Naive thymus-derived CD4-positive, alpha-beta T cell (primary cell): ENCODE results near the gene CCNE1. TPM values are rescaled to one million over a fixed set of nuclear protein-coding genes. Genes with fewer than 3 reads are reported as not detected.

ENCODE experiments used
- ATAC-seq: fragments of 150-1000 bp; cut with Tn5 transposase; 2 replicates; pipeline ENCODE4 v1.10.0; 2021; ENCODE audit warnings: mild to moderate bottlenecking, moderate library complexity
- CTCF ChIA-PET: fragments of 350-600 bp; sonication (Branson Sonifier 250); formaldehyde crosslinking; loops from one replicate; lab custom pipeline; 2021; ENCODE audit warnings: antibody characterized with exemption; lab: Charles Lee
- POLR2A ChIA-PET: fragments of 350-600 bp; sonication (Branson Sonifier 250); formaldehyde crosslinking; loops from one replicate; lab custom pipeline; 2021; ENCODE audit warnings: antibody characterized with exemption, inconsistent platforms; lab: Charles Lee
- DNase-seq, 9 donors: peaks; one replicate each; pipeline versions ENCODE4 v3.0.0 to v3.0.0-alpha.2; 2020 to 2022; ENCODE audit warnings: mixed read lengths in 1 of 9
- H3K27ac ChIP-seq: one replicate; pipeline ENCODE4 v1.7.0; 2013; ENCODE audit warnings: mild to moderate bottlenecking, low read depth, low read length, moderate library complexity
- H3K27me3 ChIP-seq, 2 donors: one replicate each; pipeline ENCODE4 v1.7.0; 2013; ENCODE audit warnings: low read length in 2 of 2, mild to moderate bottlenecking in 2 of 2, moderate library complexity in 2 of 2; ENCODE audit not compliant: control insufficient read depth in 2 of 2, insufficient read depth in 2 of 2
- H3K36me3 ChIP-seq, 3 experiments: 1 replicate in 2 of 3; 2 replicates in 1 of 3; pipeline ENCODE4 v1.7.0; 2013; ENCODE audit warnings: low read length in 3 of 3, mild to moderate bottlenecking in 3 of 3, moderate library complexity in 1 of 3; ENCODE audit not compliant: insufficient read depth in 3 of 3, control insufficient read depth in 2 of 3
- H3K4me1 ChIP-seq, 2 donors: one replicate each; pipeline ENCODE4 v1.7.0; 2013; ENCODE audit warnings: low read length in 2 of 2, mild to moderate bottlenecking in 2 of 2, moderate library complexity in 1 of 2; ENCODE audit not compliant: control insufficient read depth in 2 of 2, insufficient read depth in 2 of 2
- H3K4me3 ChIP-seq: 2 replicates; pipeline ENCODE4 v1.7.0; 2013; ENCODE audit warnings: mild to moderate bottlenecking, low read length
- H3K9me3 ChIP-seq, 3 experiments: 1 replicate in 2 of 3; 2 replicates in 1 of 3; pipeline ENCODE4 v1.7.0; 2013; ENCODE audit warnings: low read length in 3 of 3; ENCODE audit not compliant: control insufficient read depth in 2 of 3
- H3K27ac Mint-ChIP-seq, 9 donors: one replicate each; pipeline ENCODE4 v1.8.0; 2020 to 2022; ENCODE audit warnings: mixed read lengths in 9 of 9, mild to moderate bottlenecking in 8 of 9, moderate library complexity in 5 of 9, inconsistent platforms in 2 of 9
- H3K27me3 Mint-ChIP-seq, 5 donors: one replicate each; pipeline ENCODE4 v1.8.0; 2021 to 2022; ENCODE audit warnings: mixed read lengths in 5 of 5, mild to moderate bottlenecking in 1 of 5
- H3K36me3 Mint-ChIP-seq, 5 donors: one replicate each; pipeline ENCODE4 v1.8.0; 2020 to 2022; ENCODE audit warnings: mixed read lengths in 5 of 5, mild to moderate bottlenecking in 3 of 5, inconsistent platforms in 1 of 5
- H3K4me1 Mint-ChIP-seq, 7 donors: one replicate each; pipeline ENCODE4 v1.8.0; 2020 to 2022; ENCODE audit warnings: mixed read lengths in 7 of 7, mild to moderate bottlenecking in 3 of 7, inconsistent platforms in 1 of 7
- H3K4me3 Mint-ChIP-seq, 10 donors: one replicate each; pipeline ENCODE4 v1.8.0; 2020 to 2022; ENCODE audit warnings: mild to moderate bottlenecking in 10 of 10, mixed read lengths in 10 of 10, moderate library complexity in 6 of 10, inconsistent platforms in 2 of 10
- H3K9me3 Mint-ChIP-seq, 11 donors: one replicate each; pipeline ENCODE4 v1.8.0; 2020 to 2022; ENCODE audit warnings: mixed read lengths in 11 of 11, mild to moderate bottlenecking in 4 of 11, inconsistent platforms in 1 of 11, moderate library complexity in 1 of 11
- intact Hi-C, 2 donors: fragments of 100-400 bp; cut with micrococcal nuclease; formaldehyde crosslinking; loops; one replicate each; pipeline ENCODE4 v1.15.1; 2023
- polyA plus RNA-seq, 2 donors: library from polyadenylated mRNA; unstranded; fragments of 300-500 nt; fragmentation: Illumina TruSeq; gene quantifications; one replicate each; pipeline ENCODE4 v1.2.3, GENCODE V29; 2021
- total RNA-seq, 6 experiments: library from RNA in 5 of 6; stranded (reverse) in 5 of 6; gene quantifications; 1 replicate in 5 of 6; 2 replicates in 1 of 6; pipeline ENCODE4 v1.2.3 and lab custom pipeline; 2021 to 2026

The CCNE1 gene
- total and polyA plus RNA-seq, 7 experiments from 2014 or later: 1.9 to 36.1 (median 6.1) TPM

GRCh38 chr19:29837996-29838395 is 26.2 kb downstream of the CCNE1 start:
- DNase-seq (no peak), ATAC-seq (no peak)
- Mint-ChIP-seq H3K27ac (peak overlapping the region; percentile 86 to 99 (median 98)), H3K4me1 (peaks cover 25 to 52% (median 46%) of the 10 kb centered on the region in 7 donors), H3K36me3 (peaks cover 0 to 10% (median 0%) of the 10 kb centered on the region in 5 donors), H3K4me3 (peak overlapping the region in 4 of 10 donors; percentile 64 to 86 (median 74)), H3K9me3 (no peaks in the 10 kb centered on the region), H3K27me3 (peaks cover 0 to 1% (median 0%) of the 10 kb centered on the region in 5 donors)
- Histone ChIP-seq H3K27me3 (no peaks in the 10 kb centered on the region), H3K4me3 (no peak overlapping the region), H3K9me3 (no peaks in the 10 kb centered on the region), H3K27ac (peak overlapping the region; percentile 71), H3K36me3 (no peaks in the 10 kb centered on the region), H3K4me1 (peaks cover 10 to 33% of the 10 kb centered on the region in 2 donors)
- CTCF ChIA-PET: interaction anchor here (1.0 to 1.1 kb wide), 2 partner anchors 10 to 20 kb away, joined by 3 read pairs; no protein-coding TSS in a partner anchor
- intact Hi-C loops: loop anchor here (1.0 kb wide), 2 partner anchors 7 to 26 kb away; no protein-coding TSS in a partner anchor
- POLR2A ChIA-PET: interaction anchor here (0.7 to 2.4 kb wide), 6 partner anchors 9 to 232 kb away, joined by 3 to 11 read pairs (median 3); partner anchors contain the start of gene POP4

- Histone ChIP-seq H3K27me3 (no peaks in the 10 kb centered on the region), H3K9me3 (no peaks in the 10 kb centered on the region), H3K36me3 (no peaks in the 10 kb centered on the region), H3K27ac (no peak overlapping the region), H3K4me1 (peaks cover 20 to 38% of the 10 kb centered on the region in 2 donors), H3K4me3 (no peak overlapping the region)
- Mint-ChIP-seq H3K4me1 (peaks cover 16 to 37% (median 30%) of the 10 kb centered on the region in 7 donors), H3K27ac (peak overlapping the region in 6 of 9 donors; percentile 49 to 69 (median 54)), H3K36me3 (peaks cover 0 to 5% (median 0%) of the 10 kb centered on the region in 5 donors), H3K4me3 (no peak overlapping the region), H3K27me3 (peaks cover 0 to 1% (median 0%) of the 10 kb centered on the region in 5 donors), H3K9me3 (no peaks in the 10 kb centered on the region)
- DNase-seq (no peak), ATAC-seq (no peak)
- ChIA-PET CTCF (no interaction called here), POLR2A (interaction anchor here (0.9 to 3.1 kb wide), 2 partner anchors 10 to 125 kb away, joined by 3 to 15 read pairs; partner anchors contain the start of gene C19orf12)
- intact Hi-C loops: no loop called here
These were observed 28.5 kb downstream of the CCNE1 start for GRCh38 chr19:29840066-29840950.

- CTCF ChIA-PET: no interaction called here
- intact Hi-C loops: no loop called here
These were observed 29.4 kb downstream of the CCNE1 start for GRCh38 chr19:29841209-29841558.

DNA sequence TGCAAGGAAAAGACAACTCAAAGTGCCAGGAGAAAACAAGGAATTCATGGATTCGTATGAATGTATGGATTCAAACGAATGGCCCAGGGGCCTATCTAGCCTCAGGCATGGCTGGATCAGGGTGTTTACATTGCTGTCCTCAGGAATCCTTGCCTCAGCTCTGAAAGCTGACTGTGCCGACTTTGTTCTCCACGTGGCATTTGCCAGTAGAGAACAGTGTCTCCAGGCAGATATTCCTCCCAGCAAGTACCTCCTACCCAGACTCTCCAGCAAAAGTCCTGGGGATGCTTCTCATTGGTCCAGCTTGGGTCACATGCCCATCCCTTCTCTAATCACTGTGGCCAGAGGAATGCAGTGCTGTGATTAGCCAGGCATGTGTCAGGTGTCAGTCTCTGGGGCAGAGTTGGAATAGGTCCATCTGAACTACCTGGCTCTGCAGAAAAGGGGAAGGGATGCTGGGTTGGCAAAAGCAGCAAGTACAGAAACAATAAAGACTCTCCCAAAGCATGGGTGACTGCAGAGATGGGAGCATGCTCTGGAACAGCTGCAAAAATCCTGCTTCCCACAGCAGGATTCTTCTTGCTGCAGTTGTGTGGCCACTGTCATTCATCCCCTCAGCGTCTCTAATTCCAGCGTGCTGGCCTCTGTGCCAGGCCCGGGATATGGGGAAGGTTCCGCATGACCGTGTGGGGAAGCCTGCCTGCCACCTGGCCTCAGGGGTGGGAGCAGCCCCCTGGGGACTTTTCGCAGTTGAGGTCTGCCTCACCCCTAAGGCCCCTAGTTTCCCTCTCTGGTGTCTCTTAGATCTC is 30.0 kb downstream of the CCNE1 start:
- Mint-ChIP-seq H3K4me1 (peaks cover 18 to 32% (median 30%) of the 10 kb centered on the region in 7 donors), H3K36me3 (peaks cover 0 to 2% (median 0%) of the 10 kb centered on the region in 5 donors), H3K27me3 (peaks cover 0 to 1% (median 0%) of the 10 kb centered on the region in 5 donors), H3K4me3 (peak overlapping the region in 3 of 10 donors; percentile 20 to 34 (median 22)), H3K27ac (peak overlapping the region in 3 of 9 donors; percentile 23 to 67 (median 35)), H3K9me3 (no peaks in the 10 kb centered on the region)
- Histone ChIP-seq H3K36me3 (no peaks in the 10 kb centered on the region), H3K4me3 (no peak overlapping the region), H3K27me3 (no peaks in the 10 kb centered on the region), H3K4me1 (peaks cover 15 to 30% of the 10 kb centered on the region in 2 donors), H3K9me3 (no peaks in the 10 kb centered on the region), H3K27ac (no peak overlapping the region)
- ChIA-PET POLR2A (interaction anchor here (0.6 to 3.1 kb wide), 2 partner anchors 11 to 21 kb away, joined by 4 to 15 read pairs; no protein-coding TSS in a partner anchor), CTCF (no interaction called here)
- intact Hi-C loops: no loop called here
- DNase-seq: no peak
- ATAC-seq: no peak

More at GRCh38 chr19:29841209-29841558, 29.4 kb downstream of the CCNE1 start:
- Mint-ChIP-seq H3K27me3 (peaks cover 0 to 1% (median 0%) of the 10 kb centered on the region in 5 donors), H3K9me3 (no peaks in the 10 kb centered on the region), H3K36me3 (peaks cover 0 to 2% (median 0%) of the 10 kb centered on the region in 5 donors), H3K27ac (peak overlapping the region in 3 of 9 donors; percentile 35 to 57 (median 41)), H3K4me3 (no peak overlapping the region), H3K4me1 (peaks cover 20 to 38% (median 34%) of the 10 kb centered on the region in 7 donors)
- POLR2A ChIA-PET: interaction anchor here (0.6 to 3.1 kb wide), 2 partner anchors 11 to 22 kb away, joined by 4 to 15 read pairs; no protein-coding TSS in a partner anchor
- H3K4me3 ChIP-seq: no peak overlapping the region
- ATAC-seq: no peak
- H3K36me3 ChIP-seq: no peaks in the 10 kb centered on the region
- no peaks in the 10 kb centered on the region for H3K9me3 ChIP-seq
- no peaks in the 10 kb centered on the region for H3K27me3 ChIP-seq
- peaks cover 20 to 36% of the 10 kb centered on the region in 2 donors for H3K4me1 ChIP-seq
- no peak overlapping the region for H3K27ac ChIP-seq
- DNase-seq: no peak

DNA sequence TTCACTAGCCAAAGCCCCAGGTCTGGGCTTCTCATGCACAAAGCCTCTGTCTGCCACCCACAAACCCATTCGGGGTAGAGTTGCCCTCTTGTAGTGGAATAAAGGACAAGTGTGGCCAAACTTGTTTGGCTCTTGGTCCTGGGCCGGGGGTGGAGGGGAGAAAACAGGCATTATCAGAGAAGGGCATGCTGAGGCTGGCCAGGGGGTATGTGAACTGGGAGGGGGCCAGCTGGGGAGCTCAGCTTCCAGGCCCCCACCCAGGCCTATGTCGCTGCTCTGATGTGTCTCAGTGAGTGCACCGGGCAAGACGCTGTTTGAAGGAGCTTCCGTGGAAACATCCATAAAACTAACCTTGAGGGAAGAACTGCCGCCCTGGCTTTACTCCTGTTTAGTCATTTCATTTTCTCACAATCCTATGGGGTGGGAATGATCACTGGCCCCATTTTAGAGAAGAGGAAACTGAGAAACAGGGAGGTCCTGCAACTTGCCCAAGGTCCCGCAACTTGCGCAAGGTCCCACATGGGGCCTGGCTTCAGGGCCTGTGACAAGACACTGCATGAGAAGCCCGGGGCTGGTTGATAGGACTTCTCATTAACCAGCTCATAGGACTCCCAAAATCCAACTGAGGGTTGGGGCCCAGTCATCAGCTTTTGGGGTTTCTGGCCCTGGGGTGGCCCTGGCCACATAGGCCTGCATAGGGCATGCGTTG is 30.8 kb downstream of the CCNE1 start:
- no peak overlapping the region for H3K4me3 ChIP-seq

More for the DNA sequence above, 30.8 kb downstream of the CCNE1 start:
- Mint-ChIP-seq H3K27me3 (peaks cover 0 to 1% (median 0%) of the 10 kb centered on the region in 5 donors), H3K9me3 (no peaks in the 10 kb centered on the region), H3K4me3 (peak overlapping the region in 3 of 10 donors; percentile 14 to 57 (median 47)), H3K27ac (peak overlapping the region in 1 of 9 donors; percentile 67), H3K36me3 (no peaks in the 10 kb centered on the region), H3K4me1 (peaks cover 11 to 24% (median 21%) of the 10 kb centered on the region in 7 donors)
- no peaks in the 10 kb centered on the region for H3K36me3 ChIP-seq
- no peak for DNase-seq
- intact Hi-C loops: no loop called here
- ChIA-PET POLR2A (interaction anchor here (0.8 to 4.0 kb wide), 4 partner anchors 10 to 128 kb away, joined by 4 to 95 read pairs (median 30); partner anchors contain the start of gene C19orf12), CTCF (no interaction called here)
- H3K4me1 ChIP-seq: peaks cover 9 to 22% of the 10 kb centered on the region in 2 donors
- no peak overlapping the region for H3K27ac ChIP-seq
- no peaks in the 10 kb centered on the region for H3K9me3 ChIP-seq
- ATAC-seq: no peak
- no peaks in the 10 kb centered on the region for H3K27me3 ChIP-seq
